Fibroblast of mammary gland (primary cell): ENCODE results near the gene MYLK2.

Experiments used
- DNase-seq: peaks from one replicate; pipeline ENCODE4 v3.0.0-alpha.2; 2010; ENCODE audit warnings: low read depth
- H3K4me3 ChIP-seq: 2 replicates; pipeline ENCODE4 v1.5.1; 2011; ENCODE audit warnings: low read depth, mild to moderate bottlenecking, low read length, moderate library complexity; ENCODE audit not compliant: control insufficient read depth
- TF ChIP-seq, protein P1 (sequence below): conservative IDR thresholded peaks from 2 replicates; pipeline ENCODE4 v1.5.1; 2011; ENCODE audit warnings: low read depth, low read length, inconsistent platforms; ENCODE audit not compliant: control insufficient read depth, insufficient read depth

MYLK2 gene

DNA sequence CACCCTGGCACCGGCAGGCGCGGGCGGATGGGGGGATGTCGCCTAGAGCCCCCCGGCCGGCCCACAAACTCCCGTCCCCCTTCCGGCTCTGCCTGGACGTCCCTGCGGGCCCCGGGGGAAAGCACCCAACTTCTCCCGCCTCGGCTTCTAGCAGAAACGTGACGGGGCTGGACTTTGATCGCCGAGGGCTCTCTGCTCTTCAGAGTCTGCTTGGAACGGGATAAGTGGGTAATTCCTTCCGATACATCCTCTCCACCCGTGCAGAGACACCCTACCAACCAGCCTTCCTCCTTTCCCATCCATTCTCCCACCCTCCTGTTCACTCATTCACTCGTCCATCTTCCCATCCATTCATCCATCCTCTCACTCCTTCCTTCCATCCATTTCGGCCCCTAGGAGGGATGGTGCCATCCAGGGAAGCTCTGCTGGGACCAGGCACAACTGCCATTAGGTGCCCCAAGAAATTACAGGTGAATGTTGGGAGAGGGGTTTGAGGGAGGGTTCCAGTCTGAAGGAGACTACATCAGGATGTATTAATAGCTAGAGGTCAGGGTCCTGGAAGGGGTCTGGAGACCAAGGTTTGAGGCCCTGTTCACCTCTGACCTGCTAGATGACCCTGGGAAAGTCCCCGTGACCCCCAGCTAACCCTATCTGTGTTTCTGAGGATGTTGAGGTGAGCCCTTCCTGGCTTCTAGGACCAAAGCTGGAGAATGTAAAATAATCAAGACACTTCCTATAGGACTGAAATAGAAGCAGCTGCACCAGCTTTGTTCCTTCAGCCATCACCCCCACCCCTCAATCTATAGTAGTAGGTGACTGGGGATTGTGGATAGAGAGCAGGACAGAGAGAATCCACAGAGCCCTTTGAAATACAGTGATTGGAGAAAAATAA, 51.8 kb downstream of the MYLK2 start:
- no peak overlapping the region for H3K4me3 ChIP-seq
- TF ChIP-seq, protein P1, sequence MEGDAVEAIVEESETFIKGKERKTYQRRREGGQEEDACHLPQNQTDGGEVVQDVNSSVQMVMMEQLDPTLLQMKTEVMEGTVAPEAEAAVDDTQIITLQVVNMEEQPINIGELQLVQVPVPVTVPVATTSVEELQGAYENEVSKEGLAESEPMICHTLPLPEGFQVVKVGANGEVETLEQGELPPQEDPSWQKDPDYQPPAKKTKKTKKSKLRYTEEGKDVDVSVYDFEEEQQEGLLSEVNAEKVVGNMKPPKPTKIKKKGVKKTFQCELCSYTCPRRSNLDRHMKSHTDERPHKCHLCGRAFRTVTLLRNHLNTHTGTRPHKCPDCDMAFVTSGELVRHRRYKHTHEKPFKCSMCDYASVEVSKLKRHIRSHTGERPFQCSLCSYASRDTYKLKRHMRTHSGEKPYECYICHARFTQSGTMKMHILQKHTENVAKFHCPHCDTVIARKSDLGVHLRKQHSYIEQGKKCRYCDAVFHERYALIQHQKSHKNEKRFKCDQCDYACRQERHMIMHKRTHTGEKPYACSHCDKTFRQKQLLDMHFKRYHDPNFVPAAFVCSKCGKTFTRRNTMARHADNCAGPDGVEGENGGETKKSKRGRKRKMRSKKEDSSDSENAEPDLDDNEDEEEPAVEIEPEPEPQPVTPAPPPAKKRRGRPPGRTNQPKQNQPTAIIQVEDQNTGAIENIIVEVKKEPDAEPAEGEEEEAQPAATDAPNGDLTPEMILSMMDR: no peak
- DNase-seq: no peak

DNA sequence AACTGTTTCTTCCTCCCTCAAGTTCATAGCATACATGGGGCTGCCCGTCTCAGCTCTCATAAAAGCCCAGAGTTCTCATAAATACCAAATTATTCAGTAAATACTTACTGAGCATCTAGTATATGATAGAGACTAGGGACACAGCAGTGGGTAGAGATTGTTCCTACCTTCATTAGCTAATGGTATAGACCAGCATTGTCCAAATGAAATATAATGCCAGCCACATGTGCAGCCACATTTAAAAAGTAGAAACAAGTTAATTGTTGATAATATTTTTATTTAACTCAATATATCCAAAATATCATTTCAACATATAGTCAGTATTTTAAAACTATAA, 52.4 kb downstream of the MYLK2 start:
- DNase-seq: no peak
- TF ChIP-seq, protein P1: no peak
- H3K4me3 ChIP-seq: no peak overlapping the region

DNA sequence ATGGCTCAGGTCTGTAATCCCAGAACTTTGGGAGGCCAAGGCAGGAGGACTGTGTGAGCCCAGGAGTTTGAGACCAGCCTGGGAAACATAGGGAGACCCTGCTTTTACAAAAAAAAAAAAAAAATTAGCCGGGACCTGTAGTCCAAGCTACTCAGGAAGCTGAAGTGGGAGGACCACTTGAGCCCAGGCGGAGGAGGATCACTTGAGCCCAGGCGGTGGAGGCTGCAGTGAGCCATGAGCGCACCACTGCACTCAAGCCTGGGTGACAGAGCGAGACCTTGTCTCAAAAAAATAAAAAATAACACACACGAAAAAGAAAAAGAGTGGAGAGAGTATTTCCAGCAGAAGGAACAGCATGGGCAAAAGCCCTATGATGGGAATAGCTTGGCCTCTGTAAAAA, 53.2 kb downstream of the MYLK2 start:
- no peak for DNase-seq
- H3K4me3 ChIP-seq: no peak overlapping the region
- TF ChIP-seq, protein P1: no peak

DNA sequence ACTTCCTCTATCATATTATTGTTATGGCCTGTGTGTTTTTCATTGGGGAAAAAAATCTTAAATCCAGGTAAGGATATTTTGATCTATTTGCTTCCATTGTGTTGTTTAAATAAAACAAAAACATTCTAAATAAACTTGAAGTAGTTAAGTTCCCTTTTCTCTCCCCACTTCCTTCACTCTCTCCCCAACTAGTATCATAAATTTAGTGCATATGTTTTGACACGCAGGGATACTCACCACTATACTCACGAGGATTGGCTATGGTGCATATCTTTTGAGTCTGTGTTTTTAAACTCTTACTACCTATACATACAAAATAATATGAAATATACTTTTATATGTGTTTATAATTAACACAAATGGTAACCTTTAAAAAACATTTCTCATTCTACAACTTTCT, 56.5 kb downstream of the MYLK2 start:
- no peak overlapping the region for H3K4me3 ChIP-seq
- DNase-seq: no peak

DNA sequence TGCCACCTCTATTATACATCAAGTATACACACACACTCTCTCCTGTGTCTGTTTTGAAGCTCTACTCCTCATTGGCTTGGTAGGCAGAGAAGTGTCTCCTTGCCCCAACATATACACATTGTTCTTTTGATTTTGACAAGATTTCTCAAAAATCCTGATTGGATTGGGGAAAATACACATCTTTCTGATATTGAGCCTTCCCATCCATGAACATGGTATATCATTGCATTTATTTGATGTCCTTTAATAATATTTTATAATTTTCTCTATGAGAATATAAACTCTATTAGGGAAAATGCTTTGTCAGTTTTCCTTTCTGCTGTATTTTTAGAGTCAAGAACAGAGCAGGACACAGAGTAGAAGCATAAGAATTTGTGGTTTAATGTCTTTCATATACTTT, 58.5 kb downstream of the MYLK2 start:
- TF ChIP-seq, protein P1: no peak
- DNase-seq: no peak
- H3K4me3 ChIP-seq: no peak overlapping the region

More for the DNA sequence above, 56.5 kb downstream of the MYLK2 start:
- TF ChIP-seq, protein P1: no peak

DNA sequence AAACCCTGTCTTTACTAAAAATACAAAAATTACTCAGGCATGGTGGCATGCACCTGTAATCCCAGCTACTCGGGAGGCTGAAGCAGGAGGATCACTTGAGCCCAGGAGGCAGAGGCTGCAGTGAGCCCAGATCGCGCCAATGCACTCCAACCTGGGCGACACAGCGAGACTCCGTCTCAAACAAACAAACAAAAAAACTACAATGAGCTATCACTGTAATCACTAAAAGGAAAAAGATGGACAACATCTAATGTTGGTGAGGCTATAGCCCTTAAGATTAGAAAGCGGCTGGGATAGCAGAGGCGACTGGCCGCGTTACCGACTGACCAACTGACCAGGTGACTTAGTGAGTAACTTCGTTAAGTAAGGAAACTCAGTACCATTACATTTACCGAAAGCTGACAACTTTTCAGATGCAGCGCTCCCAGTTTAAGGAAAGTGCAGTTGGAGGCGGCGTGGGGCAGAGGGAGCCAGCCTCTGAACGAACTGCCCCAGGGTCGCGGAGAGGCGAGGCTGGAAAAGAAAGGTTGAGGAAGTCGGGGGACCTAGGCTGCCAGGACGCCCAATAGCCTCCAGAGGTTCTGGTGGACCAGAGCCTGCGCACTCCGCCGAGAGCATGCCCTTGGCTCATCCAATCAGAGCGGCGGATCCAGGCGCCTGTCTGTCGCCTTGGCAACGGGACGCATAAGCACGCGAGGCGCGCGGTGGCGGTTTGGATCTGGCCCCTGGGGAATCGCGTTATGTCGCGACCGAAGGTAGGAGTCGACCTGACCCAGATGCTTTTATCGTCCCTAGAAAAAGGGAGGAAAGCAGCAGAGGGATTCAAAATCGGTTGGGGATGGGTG, 60.2 kb downstream of the MYLK2 start:
- DNase-seq: peak; percentile 92
- TF ChIP-seq, protein P1: no peak
- peak overlapping the region; percentile 69 for H3K4me3 ChIP-seq
